PC-3 (cell line): ENCODE results near the gene CDHR1. TPM values are rescaled to one million over a fixed set of nuclear protein-coding genes. Genes with fewer than 3 reads are reported as not detected.
"Not testable (repeated sequence)": the region's sequence is repeated elsewhere in the genome, so short reads cannot be mapped to it uniquely, and the experiment has no call there.

Experiments used
- ATAC-seq: fragments of 200-7000 bp; cut with Tn5 transposase; 2 replicates; pipeline ENCODE4 v1.9.1; 2020; ENCODE audit warnings: mild to moderate bottlenecking, moderate library complexity
- BruUV-seq: library from RNA; stranded (reverse); fragments of 400-500 nt; replicated peaks from 2 replicates; lab custom pipeline; 2021; lab: Mats Ljungman, UMichigan
- CTCF ChIA-PET: fragments of 300-600 bp; sonication (Branson Sonifier 250); formaldehyde crosslinking; loops from one replicate; lab custom pipeline; 2022; ENCODE audit warnings: antibody characterized with exemption; lab: Charles Lee
- POLR2A ChIA-PET: fragments of 300-600 bp; sonication (Branson Sonifier 250); formaldehyde crosslinking; loops from one replicate; lab custom pipeline; 2022; ENCODE audit warnings: antibody characterized with exemption; ENCODE audit not compliant: unreplicated experiment; lab: Charles Lee
- DNase-seq: peaks from one replicate; pipeline ENCODE4 v3.0.0-alpha.2; 2015
- H2AFZ ChIP-seq: fragments of 300-600 bp; sonication (generic); 2 replicates; pipeline ENCODE4 v1.6.0; 2016; ENCODE audit warnings: antibody characterized with exemption, low read length
- H3F3A ChIP-seq: fragments of 300-600 bp; sonication (generic); one replicate; pipeline ENCODE4 v1.6.0; 2017; ENCODE audit warnings: antibody characterized with exemption, low read length, control low read depth, mild to moderate bottlenecking; ENCODE audit not compliant: unreplicated experiment
- H3K27ac ChIP-seq: fragments of 300-600 bp; sonication (generic); 2 replicates; pipeline ENCODE4 v1.5.1; 2016; ENCODE audit warnings: mild to moderate bottlenecking, low read length
- H3K27me3 ChIP-seq: fragments of 300-600 bp; sonication (generic); 2 replicates; pipeline ENCODE4 v1.6.1; 2016; ENCODE audit warnings: low read length, mixed read lengths
- H3K36me3 ChIP-seq: fragments of 300-600 bp; sonication (generic); 2 replicates; pipeline ENCODE4 v1.6.1; 2016; ENCODE audit warnings: low read depth, mixed run types, low read length, mixed read lengths
- H3K4me1 ChIP-seq: fragments of 300-600 bp; sonication (generic); 2 replicates; pipeline ENCODE4 v1.5.1; 2016; ENCODE audit warnings: low read length; ENCODE audit not compliant: insufficient read depth
- H3K4me2 ChIP-seq: fragments of 300-600 bp; sonication (generic); 2 replicates; pipeline ENCODE4 v1.6.0; 2016; ENCODE audit warnings: low read length
- H3K4me3 ChIP-seq: fragments of 300-600 bp; sonication (generic); 2 replicates; pipeline ENCODE4 v1.5.1; 2016; ENCODE audit warnings: mild to moderate bottlenecking, low read length, mixed read lengths
- H3K79me2 ChIP-seq: fragments of 300-600 bp; sonication (generic); 2 replicates; pipeline ENCODE4 v1.6.1; 2017; ENCODE audit warnings: low read length, mixed read lengths
- H3K9ac ChIP-seq: fragments of 300-600 bp; sonication (generic); 2 replicates; pipeline ENCODE4 v1.6.0; 2016; ENCODE audit warnings: mild to moderate bottlenecking, low read length
- H3K9me2 ChIP-seq: fragments of 300-600 bp; sonication (generic); replicated peaks from 2 replicates; pipeline ENCODE4 v1.6.1; 2016; ENCODE audit warnings: mixed run types, low read length, mixed read lengths
- H3K9me3 ChIP-seq: fragments of 300-600 bp; sonication (generic); 2 replicates; pipeline ENCODE4 v1.6.1; 2016; ENCODE audit warnings: low read length, mixed read lengths
- H4K20me1 ChIP-seq: fragments of 300-600 bp; sonication (generic); 2 replicates; pipeline ENCODE4 v1.6.1; 2016; ENCODE audit warnings: low read length, mixed read lengths
- EZH2 ChIP-seq: fragments of 300-600 bp; sonication (generic); IDR thresholded peaks from one replicate; pipeline ENCODE4 v1.6.1; 2017; ENCODE audit warnings: antibody characterized with exemption, mild to moderate bottlenecking, low read length; ENCODE audit not compliant: unreplicated experiment
- EZH2phosphoT487 ChIP-seq: fragments of 300-600 bp; sonication (generic); IDR thresholded peaks from 2 replicates; pipeline ENCODE4 v1.6.1; 2018; ENCODE audit warnings: mild to moderate bottlenecking, antibody characterized with exemption, low read length, borderline replicate concordance
- intact Hi-C: fragments of 100-400 bp; cut with micrococcal nuclease; formaldehyde crosslinking; loops from 2 replicates; pipeline ENCODE4 v1.9.0; 2023
- total RNA-seq: library from RNA; depleted of rRNA; stranded (reverse); fragments of >200 nt; gene quantifications from 2 replicates; pipeline ENCODE4 v1.2.3, GENCODE V29; 2014
- TF ChIP-seq, protein P1 (sequence below): fragments of 300-600 bp; sonication (generic); conservative IDR thresholded peaks from 2 replicates; pipeline ENCODE4 v1.5.1; 2017; ENCODE audit warnings: antibody characterized with exemption, low read depth, mild to moderate bottlenecking, low read length

The CDHR1 gene
- total RNA-seq, 1 experiment from 2014 or later: not detected

DNA sequence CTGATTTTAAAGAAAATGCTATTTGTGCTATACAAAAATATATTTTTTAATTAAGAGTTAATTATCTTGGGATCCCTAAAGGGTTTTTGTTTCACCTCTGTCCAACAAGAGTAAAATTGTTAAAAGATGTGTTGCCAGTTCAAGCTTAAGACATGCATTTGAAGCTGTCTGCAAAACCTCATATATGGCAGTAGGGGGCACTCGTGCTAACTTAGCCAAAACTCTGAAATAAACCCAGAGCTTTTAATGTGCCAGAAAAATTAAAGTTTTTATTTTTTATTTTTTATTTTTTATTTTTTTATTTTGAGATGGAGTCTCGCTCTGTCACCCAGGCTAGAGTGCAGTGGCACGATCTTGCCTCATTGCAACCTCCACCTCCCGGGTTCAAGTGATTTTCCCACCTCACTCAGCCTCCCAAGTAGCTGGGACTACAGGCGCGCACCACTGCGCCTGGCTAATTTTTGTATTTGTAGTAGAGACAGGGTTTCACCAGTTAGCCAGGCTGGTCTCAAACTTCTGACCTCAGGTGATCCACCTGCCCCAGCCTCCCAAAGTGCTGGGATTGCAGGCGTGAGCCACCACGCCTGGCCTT lies 46.2 kb upstream of the CDHR1 start:
- H2AFZ ChIP-seq, intact Hi-C loops, H3K4me2 ChIP-seq, H3K9ac ChIP-seq, H3K27me3 ChIP-seq, H3K79me2 ChIP-seq, BruUV-seq, H3K4me3 ChIP-seq, H3K4me1 ChIP-seq, CTCF ChIA-PET, H3K9me3 ChIP-seq, ATAC-seq, H3K9me2 ChIP-seq, POLR2A ChIA-PET, H4K20me1 ChIP-seq, H3K27ac ChIP-seq, H3F3A ChIP-seq: not testable (repeated sequence)
- peak; percentile 21 for DNase-seq
- TF ChIP-seq, protein P1, sequence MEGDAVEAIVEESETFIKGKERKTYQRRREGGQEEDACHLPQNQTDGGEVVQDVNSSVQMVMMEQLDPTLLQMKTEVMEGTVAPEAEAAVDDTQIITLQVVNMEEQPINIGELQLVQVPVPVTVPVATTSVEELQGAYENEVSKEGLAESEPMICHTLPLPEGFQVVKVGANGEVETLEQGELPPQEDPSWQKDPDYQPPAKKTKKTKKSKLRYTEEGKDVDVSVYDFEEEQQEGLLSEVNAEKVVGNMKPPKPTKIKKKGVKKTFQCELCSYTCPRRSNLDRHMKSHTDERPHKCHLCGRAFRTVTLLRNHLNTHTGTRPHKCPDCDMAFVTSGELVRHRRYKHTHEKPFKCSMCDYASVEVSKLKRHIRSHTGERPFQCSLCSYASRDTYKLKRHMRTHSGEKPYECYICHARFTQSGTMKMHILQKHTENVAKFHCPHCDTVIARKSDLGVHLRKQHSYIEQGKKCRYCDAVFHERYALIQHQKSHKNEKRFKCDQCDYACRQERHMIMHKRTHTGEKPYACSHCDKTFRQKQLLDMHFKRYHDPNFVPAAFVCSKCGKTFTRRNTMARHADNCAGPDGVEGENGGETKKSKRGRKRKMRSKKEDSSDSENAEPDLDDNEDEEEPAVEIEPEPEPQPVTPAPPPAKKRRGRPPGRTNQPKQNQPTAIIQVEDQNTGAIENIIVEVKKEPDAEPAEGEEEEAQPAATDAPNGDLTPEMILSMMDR: peak; percentile 40
- H3K36me3 ChIP-seq: peaks cover 74% of the 10 kb centered on the region

DNA sequence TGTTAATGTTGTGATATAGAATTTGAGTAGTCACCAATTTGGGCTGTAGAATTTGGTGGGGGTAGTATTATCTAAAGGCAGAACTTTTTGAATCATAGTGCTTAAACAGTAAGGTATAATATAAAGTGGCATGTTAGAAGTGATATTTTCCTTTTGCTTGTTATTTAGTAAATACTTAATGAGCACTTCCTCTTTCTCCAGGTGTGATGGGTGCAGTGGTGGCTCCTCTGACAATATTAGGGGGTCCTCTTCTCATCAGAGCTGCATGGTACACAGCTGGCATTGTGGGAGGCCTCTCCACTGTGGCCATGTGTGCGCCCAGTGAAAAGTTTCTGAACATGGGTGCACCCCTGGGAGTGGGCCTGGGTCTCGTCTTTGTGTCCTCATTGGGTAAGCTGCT lies 44.5 kb upstream of the CDHR1 start:
- no peak overlapping the region for H2AFZ ChIP-seq
- no peak for TF ChIP-seq EZH2phosphoT487
- TF ChIP-seq EZH2: no peak
- H3K4me1 ChIP-seq: no peaks in the 10 kb centered on the region
- BruUV-seq: no TSS peak
- ATAC-seq (no peak), DNase-seq (no peak)
- CTCF ChIA-PET: no interaction called here
- H3K27ac ChIP-seq: no peak overlapping the region
- POLR2A ChIA-PET: no interaction called here
- H3K4me3 ChIP-seq: no peak overlapping the region
- no peaks in the 10 kb centered on the region for H3K9me2 ChIP-seq
- H3F3A ChIP-seq: no peaks in the 10 kb centered on the region
- H3K4me2 ChIP-seq: no peak overlapping the region
- no peaks in the 10 kb centered on the region for H4K20me1 ChIP-seq
- no peak overlapping the region for H3K9ac ChIP-seq
- no peaks in the 10 kb centered on the region for H3K79me2 ChIP-seq
- peaks cover 73% of the 10 kb centered on the region for H3K36me3 ChIP-seq
- no peaks in the 10 kb centered on the region for H3K27me3 ChIP-seq
- intact Hi-C loops: no loop called here
- no peaks in the 10 kb centered on the region for H3K9me3 ChIP-seq

DNA sequence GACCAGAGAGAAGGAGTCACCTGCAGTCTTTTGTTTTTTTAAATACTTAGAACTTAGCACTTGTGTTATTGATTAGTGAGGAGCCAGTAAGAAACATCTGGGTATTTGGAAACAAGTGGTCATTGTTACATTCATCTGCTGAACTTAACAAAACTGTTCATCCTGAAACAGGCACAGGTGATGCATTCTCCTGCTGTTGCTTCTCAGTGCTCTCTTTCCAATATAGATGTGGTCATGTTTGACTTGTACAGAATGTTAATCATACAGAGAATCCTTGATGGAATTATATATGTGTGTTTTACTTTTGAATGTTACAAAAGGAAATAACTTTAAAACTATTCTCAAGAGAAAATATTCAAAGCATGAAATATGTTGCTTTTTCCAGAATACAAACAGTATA lies 41.6 kb upstream of the CDHR1 start:
- H3K4me3 ChIP-seq: no peak overlapping the region
- H3K36me3 ChIP-seq: peaks cover 56% of the 10 kb centered on the region
- no TSS peak for BruUV-seq
- POLR2A ChIA-PET: no interaction called here
- CTCF ChIA-PET: no interaction called here
- no peak overlapping the region for H2AFZ ChIP-seq
- H4K20me1 ChIP-seq: no peaks in the 10 kb centered on the region
- no peak overlapping the region for H3K27ac ChIP-seq
- DNase-seq: no peak
- TF ChIP-seq EZH2 (no peak), EZH2phosphoT487 (no peak)
- TF ChIP-seq, protein P1: no peak
- no peaks in the 10 kb centered on the region for H3K9me2 ChIP-seq
- H3K4me2 ChIP-seq: no peak overlapping the region
- H3K9me3 ChIP-seq: no peaks in the 10 kb centered on the region
- no peaks in the 10 kb centered on the region for H3F3A ChIP-seq
- no peak overlapping the region for H3K9ac ChIP-seq
- ATAC-seq: no peak
- no peaks in the 10 kb centered on the region for H3K27me3 ChIP-seq
- no peaks in the 10 kb centered on the region for H3K4me1 ChIP-seq
- no peaks in the 10 kb centered on the region for H3K79me2 ChIP-seq
- intact Hi-C loops: no loop called here
